Stomach (tissue), 9 donors: ENCODE results near the gene RAPGEF1. TPM values are rescaled to one million over a fixed set of nuclear protein-coding genes. Genes with fewer than 3 reads are reported as not detected.

ENCODE experiments used
- DNase-seq, 2 donors: peaks; one replicate each; pipeline versions ENCODE4 v3.0.0 to v3.0.0-alpha.2; 2013 to 2019
- H3K27ac ChIP-seq, 5 donors: fragments of 200-600 bp in 4 of 5; sonication (generic) in 4 of 5; one replicate each; pipeline ENCODE4 v1.5.1; 2013 to 2019; ENCODE audit warnings: mild to moderate bottlenecking in 1 of 5, moderate library complexity in 1 of 5
- H3K27me3 ChIP-seq, 3 donors: fragments of 200-600 bp; sonication (generic); one replicate each; pipeline ENCODE4 v1.5.1; 2017 to 2019; ENCODE audit warnings: mixed run types in 1 of 3
- H3K36me3 ChIP-seq, 4 donors: fragments of 200-600 bp; sonication (generic); 1 replicate in 3 of 4; 2 replicates in 1 of 4; pipeline ENCODE4 v1.5.1; 2016 to 2019
- H3K4me1 ChIP-seq, 4 donors: fragments of 200-600 bp; sonication (generic); one replicate each; pipeline ENCODE4 v1.5.1; 2016 to 2019
- H3K4me3 ChIP-seq, 4 donors: fragments of 200-600 bp; sonication (generic) in 3 of 4; one replicate each; pipeline ENCODE4 v1.5.1; 2016 to 2019; ENCODE audit warnings: mild to moderate bottlenecking in 1 of 4
- H3K9me3 ChIP-seq, 4 donors: fragments of 200-600 bp; sonication (generic); one replicate each; pipeline ENCODE4 v1.5.1; 2016 to 2019
- CTCF ChIP-seq, 7 experiments: fragments of 450-650 bp in 4 of 7; fragments of 200-600 bp in 3 of 7; sonication (generic) in 3 of 7; IDR thresholded peaks; one replicate each; pipeline ENCODE4 v1.5.1; 2016 to 2019; ENCODE audit warnings: antibody characterized with exemption in 7 of 7, control low read depth in 2 of 7, mild to moderate bottlenecking in 1 of 7
- EP300 ChIP-seq: sonication (generic); formaldehyde crosslinking; IDR thresholded peaks from one replicate; pipeline ENCODE4 v1.6.1; 2017; ENCODE audit warnings: antibody characterized with exemption
- POLR2A ChIP-seq, 4 donors: fragments of 450-650 bp; IDR thresholded peaks; one replicate each; pipeline ENCODE4 v1.6.1; 2016; ENCODE audit warnings: antibody characterized with exemption in 4 of 4, control low read depth in 2 of 4, mild to moderate bottlenecking in 1 of 4, moderate library complexity in 1 of 4
- POLR2AphosphoS5 ChIP-seq, 3 donors: sonication (generic); formaldehyde crosslinking; IDR thresholded peaks; one replicate each; pipeline ENCODE4 v1.6.1; 2016; ENCODE audit warnings: antibody characterized with exemption in 3 of 3
- WGBS, 5 donors: extraction: QIAGEN DNeasy Blood & Tissue Kit in 3 of 5; methylation state at CpG; one replicate each; pipeline versions ENCODE4 v1.1.5 to v1.1.7; 2013 to 2018; 5-methylcytosine and 5-hydroxymethylcytosine counted together
- intact Hi-C: fragments of 100-400 bp; cut with DNase I; formaldehyde crosslinking; loops from one replicate; pipeline ENCODE4 v1.15.1; 2023; ENCODE audit warnings: low total_unique reads
- polyA plus RNA-seq, 3 donors: library from polyadenylated mRNA; stranded (reverse); fragments of 200-250 nt; gene quantifications; one replicate each; pipeline ENCODE4 v1.2.3, GENCODE V29; 2013
- total RNA-seq, 5 donors: library from RNA; depleted of rRNA; stranded (reverse); fragments of >200 nt; gene quantifications; one replicate each; pipeline versions ENCODE4 v1.1.0 to v1.2.3, GENCODE V29; 2014 to 2016
- donor health status: healthy with polysubstance abuse.
- donor health status: Bipolar disorder and iron deficiency.
- donor health status: healthy.

The RAPGEF1 gene
- total and polyA plus RNA-seq, 8 donors = 8.4 to 84.6 (median 45.1) TPM

- H3K4me3 ChIP-seq = no peak overlapping the region
- intact Hi-C loops = no loop called here
- no peak for DNase-seq
- TF ChIP-seq EP300 = no peak
- TF ChIP-seq POLR2AphosphoS5 (IDR thresholded peaks at IDR 0.05) = no peak
- no peak for TF ChIP-seq POLR2A (IDR thresholded peaks at IDR 0.05)
- TF ChIP-seq CTCF (IDR thresholded peaks at IDR 0.05) = no peak
- H3K27ac ChIP-seq = peak overlapping the region in 1 of 5 donors; percentile 15
- peaks cover 31 to 89% (median 55%) of the 10 kb centered on the region in 4 donors for H3K4me1 ChIP-seq
- no peaks in the 10 kb centered on the region for H3K9me3 ChIP-seq
- H3K36me3 ChIP-seq = no peaks in the 10 kb centered on the region
- WGBS, 5 donors = 59 to 80% (median 70%) methylated on average over 7 of the region's 7 CpGs
- no peaks in the 10 kb centered on the region for H3K27me3 ChIP-seq
Measured at GRCh38 chr9:131692612-131693562, 47.0 kb downstream of the RAPGEF1 start.

GRCh38 chr9:131691969-131692611 lies 47.8 kb downstream of the RAPGEF1 start:
- DNase-seq = no peak
- no peaks in the 10 kb centered on the region for H3K9me3 ChIP-seq
- intact Hi-C loops = no loop called here
- TF ChIP-seq POLR2A (IDR thresholded peaks at IDR 0.05) (no peak), CTCF (IDR thresholded peaks at IDR 0.05) (no peak), POLR2AphosphoS5 (IDR thresholded peaks at IDR 0.05) (no peak), EP300 (no peak)
- no peaks in the 10 kb centered on the region for H3K36me3 ChIP-seq
- WGBS, 5 donors = 19 to 42% (median 26%) methylated on average over 7 of the region's 7 CpGs
- peaks cover 23 to 88% (median 47%) of the 10 kb centered on the region in 4 donors for H3K4me1 ChIP-seq
- no peak overlapping the region for H3K4me3 ChIP-seq
- no peaks in the 10 kb centered on the region for H3K27me3 ChIP-seq
- H3K27ac ChIP-seq = peak overlapping the region in 2 of 5 donors; percentile 9 to 15

- Histone ChIP-seq H3K27me3 (no peaks in the 10 kb centered on the region), H3K4me1 (peaks cover 26 to 84% (median 48%) of the 10 kb centered on the region in 4 donors), H3K27ac (no peak overlapping the region), H3K9me3 (no peaks in the 10 kb centered on the region), H3K4me3 (no peak overlapping the region), H3K36me3 (no peaks in the 10 kb centered on the region)
- intact Hi-C loops = no loop called here
- TF ChIP-seq POLR2AphosphoS5 (IDR thresholded peaks at IDR 0.05) (no peak), EP300 (no peak), POLR2A (IDR thresholded peaks at IDR 0.05) (no peak), CTCF (IDR thresholded peaks at IDR 0.05) (no peak)
- 64 to 78% (median 72%) methylated on average over 3 of the region's 3 CpGs for WGBS, 5 donors
- no peak for DNase-seq
Measured at GRCh38 chr9:131690941-131691573, 48.8 kb downstream of the RAPGEF1 start.

GRCh38 chr9:131690462-131690861 lies 49.4 kb downstream of the RAPGEF1 start:
- no peak for TF ChIP-seq EP300
- TF ChIP-seq CTCF (IDR thresholded peaks at IDR 0.05) = no peak
- TF ChIP-seq POLR2AphosphoS5 (IDR thresholded peaks at IDR 0.05) = no peak
- no peak for TF ChIP-seq POLR2A (IDR thresholded peaks at IDR 0.05)
- no peaks in the 10 kb centered on the region for H3K27me3 ChIP-seq
- WGBS, 5 donors = 51 to 82% (median 73%) methylated on average over 3 of the region's 3 CpGs
- H3K27ac ChIP-seq = no peak overlapping the region
- no peaks in the 10 kb centered on the region for H3K36me3 ChIP-seq
- H3K9me3 ChIP-seq = no peaks in the 10 kb centered on the region
- peaks cover 28 to 80% (median 47%) of the 10 kb centered on the region in 4 donors for H3K4me1 ChIP-seq
- DNase-seq = no peak
- intact Hi-C loops = no loop called here
- H3K4me3 ChIP-seq = no peak overlapping the region
